ENCODE data around the gene TM4SF1.

TM4SF1 gene

GRCh38 chr3:149356630-149357029 is 20.8 kb downstream of the TM4SF1 start:
- in situ Hi-C loops (cut with HindIII; ENCODE audit: low sequenced_read_pairs): no loop called here
- H3K4me3 ChIP-seq (ENCODE audit: low read depth, low read length): no peak overlapping the region
- DNase-seq (ENCODE audit: low read depth, low spot score): peak; percentile 31
- TF ChIP-seq, protein P1, sequence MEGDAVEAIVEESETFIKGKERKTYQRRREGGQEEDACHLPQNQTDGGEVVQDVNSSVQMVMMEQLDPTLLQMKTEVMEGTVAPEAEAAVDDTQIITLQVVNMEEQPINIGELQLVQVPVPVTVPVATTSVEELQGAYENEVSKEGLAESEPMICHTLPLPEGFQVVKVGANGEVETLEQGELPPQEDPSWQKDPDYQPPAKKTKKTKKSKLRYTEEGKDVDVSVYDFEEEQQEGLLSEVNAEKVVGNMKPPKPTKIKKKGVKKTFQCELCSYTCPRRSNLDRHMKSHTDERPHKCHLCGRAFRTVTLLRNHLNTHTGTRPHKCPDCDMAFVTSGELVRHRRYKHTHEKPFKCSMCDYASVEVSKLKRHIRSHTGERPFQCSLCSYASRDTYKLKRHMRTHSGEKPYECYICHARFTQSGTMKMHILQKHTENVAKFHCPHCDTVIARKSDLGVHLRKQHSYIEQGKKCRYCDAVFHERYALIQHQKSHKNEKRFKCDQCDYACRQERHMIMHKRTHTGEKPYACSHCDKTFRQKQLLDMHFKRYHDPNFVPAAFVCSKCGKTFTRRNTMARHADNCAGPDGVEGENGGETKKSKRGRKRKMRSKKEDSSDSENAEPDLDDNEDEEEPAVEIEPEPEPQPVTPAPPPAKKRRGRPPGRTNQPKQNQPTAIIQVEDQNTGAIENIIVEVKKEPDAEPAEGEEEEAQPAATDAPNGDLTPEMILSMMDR (IDR thresholded peaks at IDR 0.05; ENCODE audit: low read depth, low read length): no peak

GRCh38 chr3:149356044-149356592 is 21.3 kb downstream of the TM4SF1 start:
- in situ Hi-C loops (cut with HindIII; ENCODE audit: low sequenced_read_pairs): no loop called here
- no peak overlapping the region for H3K4me3 ChIP-seq (ENCODE audit: low read depth, low read length)
- no peak for DNase-seq (ENCODE audit: low read depth, low spot score)
- TF ChIP-seq, protein P1 (IDR thresholded peaks at IDR 0.05; ENCODE audit: low read depth, low read length): no peak

DNA sequence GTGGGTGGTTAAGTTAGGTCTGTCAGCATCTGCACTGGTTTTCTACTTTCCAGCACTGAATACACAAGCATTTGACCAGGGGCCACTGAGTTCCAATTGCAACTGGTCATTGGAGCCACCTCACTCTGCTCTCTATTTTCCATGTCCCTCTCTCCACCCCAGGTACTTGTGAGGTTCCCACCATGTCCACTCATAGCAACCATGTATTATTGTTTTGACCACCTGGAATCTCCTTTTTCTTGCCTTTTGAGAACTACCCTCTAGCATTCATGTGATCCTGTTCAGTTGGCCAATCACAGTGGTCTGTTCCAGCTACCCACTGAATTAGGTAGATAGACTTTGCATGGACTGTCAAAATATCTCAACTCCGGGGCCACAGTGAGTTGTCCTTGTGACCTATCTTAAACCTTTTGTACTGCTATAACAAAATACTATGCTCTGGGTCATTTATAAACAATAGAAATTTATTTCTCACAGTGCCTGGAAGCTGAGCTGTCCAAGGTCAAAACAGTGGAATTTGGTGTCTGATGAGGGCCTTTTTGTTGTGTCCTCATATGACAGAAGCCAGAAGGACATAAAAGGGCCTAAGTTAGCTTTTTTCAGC is 23.8 kb downstream of the TM4SF1 start:
- in situ Hi-C loops (cut with HindIII; ENCODE audit: low sequenced_read_pairs): no loop called here
- no peak overlapping the region for H3K4me3 ChIP-seq (ENCODE audit: low read depth, low read length)
- TF ChIP-seq, protein P1 (IDR thresholded peaks at IDR 0.05; ENCODE audit: low read depth, low read length): no peak
- no peak for DNase-seq (ENCODE audit: low read depth, low spot score)

DNA sequence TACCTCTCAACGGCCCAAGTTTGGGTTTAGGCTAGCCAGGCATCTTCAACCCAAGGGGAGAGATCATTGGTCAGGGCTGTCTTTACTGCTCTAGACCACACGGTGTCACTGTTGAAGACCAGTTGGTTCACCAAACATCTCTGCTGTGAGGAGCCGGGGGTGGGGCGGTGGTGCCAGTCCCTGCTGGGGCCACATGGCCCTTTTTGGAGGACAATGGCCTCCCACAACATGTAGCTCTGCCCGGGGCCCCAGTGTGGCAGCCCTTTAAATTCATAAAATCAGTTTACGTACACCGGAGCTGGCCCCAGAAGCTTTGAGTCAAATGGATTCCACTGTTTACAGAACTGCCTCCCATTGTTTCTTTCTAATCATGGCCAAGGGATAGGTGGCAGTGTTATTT is 24.9 kb downstream of the TM4SF1 start:
- TF ChIP-seq, protein P1 (IDR thresholded peaks at IDR 0.05; ENCODE audit: low read depth, low read length): peak; percentile 82
- in situ Hi-C loops (cut with HindIII; ENCODE audit: low sequenced_read_pairs): no loop called here
- H3K4me3 ChIP-seq (ENCODE audit: low read depth, low read length): no peak overlapping the region
- DNase-seq (ENCODE audit: low read depth, low spot score): peak; percentile 51

GRCh38 chr3:149343951-149344350 is 33.5 kb downstream of the TM4SF1 start:
- in situ Hi-C loops (cut with HindIII; ENCODE audit: low sequenced_read_pairs): no loop called here
- TF ChIP-seq, protein P1 (IDR thresholded peaks at IDR 0.05; ENCODE audit: low read depth, low read length): no peak
- DNase-seq (ENCODE audit: low read depth, low spot score): no peak
- no peak overlapping the region for H3K4me3 ChIP-seq (ENCODE audit: low read depth, low read length)

DNA sequence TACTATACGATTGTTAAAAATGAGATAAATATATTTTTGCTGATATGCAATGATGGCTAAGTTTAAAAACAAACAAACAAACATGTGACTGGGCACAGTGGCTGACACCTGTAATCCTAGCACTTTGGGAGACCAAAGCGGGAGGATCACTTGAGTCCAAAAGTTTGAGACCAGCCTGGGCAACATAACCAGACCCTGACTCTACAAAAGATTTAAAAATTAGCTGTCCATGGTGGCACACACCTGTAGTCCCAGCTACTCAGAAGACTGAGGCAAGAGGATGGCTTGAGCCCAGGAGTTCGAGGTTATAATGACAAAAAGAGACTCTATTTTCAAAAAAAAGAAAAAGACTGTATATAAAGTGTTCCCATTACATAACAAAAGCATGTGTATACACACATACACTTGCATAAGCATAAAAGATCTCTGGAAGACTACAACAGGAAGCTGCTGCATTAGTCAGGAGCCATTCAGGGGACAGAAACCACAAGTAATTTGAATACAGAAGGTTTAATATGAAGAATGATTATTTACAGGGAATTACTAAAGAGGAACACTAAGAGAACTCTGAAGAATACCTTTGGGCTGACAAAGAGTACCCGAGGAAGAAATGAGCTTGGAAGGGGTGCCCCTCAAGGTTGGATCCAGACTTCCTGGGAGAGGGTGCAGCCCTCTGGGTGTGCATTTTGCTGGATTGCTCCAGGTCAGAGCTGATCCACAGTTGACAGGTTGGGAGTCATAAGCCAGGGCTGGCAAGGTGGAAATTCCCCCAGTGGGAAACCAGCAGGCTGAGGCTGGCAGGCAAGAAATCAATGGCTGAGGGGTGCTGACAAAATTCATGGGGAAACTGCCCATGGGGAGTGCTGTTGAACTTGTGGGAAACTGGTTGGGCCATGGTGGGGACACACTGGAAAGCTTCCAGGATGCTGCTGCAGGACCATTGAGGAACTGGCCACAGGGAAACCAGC is 34.8 kb downstream of the TM4SF1 start:
- H3K4me3 ChIP-seq (ENCODE audit: low read depth, low read length): no peak overlapping the region
- peak; percentile 78 for DNase-seq (ENCODE audit: low read depth, low spot score)
- TF ChIP-seq, protein P1 (IDR thresholded peaks at IDR 0.05; ENCODE audit: low read depth, low read length): no peak
- in situ Hi-C loops (cut with HindIII; ENCODE audit: low sequenced_read_pairs): no loop called here

Measured in astrocyte of the spinal cord (primary cell).